Loucy (cell line): Measurements from ENCODE around the gene RPS19.

Experiments used
- H2AFZ ChIP-seq: fragments of 200-600 bp; sonication (generic); 2 replicates; pipeline ENCODE4 v1.6.0; 2016; ENCODE audit warnings: antibody characterized with exemption, mild to moderate bottlenecking, low read length, moderate library complexity
- H3F3A ChIP-seq: fragments of 200-600 bp; 2 replicates; pipeline ENCODE4 v1.6.0; 2016; ENCODE audit warnings: antibody characterized with exemption, low read depth, mild to moderate bottlenecking
- H3K27me3 ChIP-seq: fragments of 200-600 bp; sonication (generic); 2 replicates; pipeline ENCODE4 v1.6.1; 2014; ENCODE audit warnings: low read length, mild to moderate bottlenecking; ENCODE audit not compliant: insufficient read depth, poor library complexity, severe bottlenecking
- H3K36me3 ChIP-seq: fragments of 200-600 bp; sonication (generic); 2 replicates; pipeline ENCODE4 v1.6.1; 2016; ENCODE audit warnings: low read length; ENCODE audit not compliant: insufficient read depth
- H3K4me1 ChIP-seq: fragments of 200-600 bp; sonication (generic); 2 replicates; pipeline ENCODE4 v1.5.1; 2014; ENCODE audit warnings: low read length, mild to moderate bottlenecking; ENCODE audit not compliant: insufficient read depth, poor library complexity, severe bottlenecking
- H3K4me2 ChIP-seq: fragments of 200-600 bp; sonication (generic); 2 replicates; pipeline ENCODE4 v1.6.0; 2014; ENCODE audit warnings: antibody characterized with exemption, low read length, low read depth, mild to moderate bottlenecking; ENCODE audit not compliant: poor library complexity, severe bottlenecking
- H3K4me3 ChIP-seq: fragments of 200-600 bp; sonication (generic); 2 replicates; pipeline ENCODE4 v1.5.1; 2014; ENCODE audit warnings: low read length, mild to moderate bottlenecking, mixed read lengths; ENCODE audit not compliant: poor library complexity, severe bottlenecking
- H3K79me2 ChIP-seq: fragments of 200-600 bp; sonication (generic); 2 replicates; pipeline ENCODE4 v1.6.1; 2014; ENCODE audit warnings: low read length; ENCODE audit not compliant: insufficient read depth
- H3K9ac ChIP-seq: fragments of 200-600 bp; sonication (generic); 2 replicates; pipeline ENCODE4 v1.6.0; 2014; ENCODE audit warnings: mild to moderate bottlenecking, low read depth, low read length, moderate library complexity; ENCODE audit not compliant: poor library complexity, severe bottlenecking
- H3K9me2 ChIP-seq: fragments of 200-600 bp; sonication (generic); replicated peaks from 2 replicates; pipeline ENCODE4 v1.6.1; 2016; ENCODE audit warnings: low read depth, low read length, mixed read lengths
- H3K9me3 ChIP-seq: fragments of 200-600 bp; sonication (generic); 2 replicates; pipeline ENCODE4 v1.6.1; 2014; ENCODE audit warnings: mild to moderate bottlenecking, antibody characterized with exemption, low read length, low read depth; ENCODE audit not compliant: insufficient read depth
- H4K20me1 ChIP-seq: fragments of 200-600 bp; sonication (generic); 2 replicates; pipeline ENCODE4 v1.6.0; 2014; ENCODE audit warnings: antibody characterized with exemption, low read length, mild to moderate bottlenecking; ENCODE audit not compliant: insufficient read depth, poor library complexity, severe bottlenecking
- CTCF ChIP-seq: fragments of 200-600 bp; sonication (generic); conservative IDR thresholded peaks from 2 replicates; pipeline ENCODE4 v1.5.1; 2014; ENCODE audit warnings: mild to moderate bottlenecking, antibody characterized with exemption, low read length
- EZH2phosphoT487 ChIP-seq: fragments of 200-600 bp; IDR thresholded peaks from 2 replicates; pipeline ENCODE4 v1.6.1; 2018; ENCODE audit warnings: antibody characterized with exemption, mild to moderate bottlenecking, moderate library complexity, borderline replicate concordance

Gene RPS19

DNA sequence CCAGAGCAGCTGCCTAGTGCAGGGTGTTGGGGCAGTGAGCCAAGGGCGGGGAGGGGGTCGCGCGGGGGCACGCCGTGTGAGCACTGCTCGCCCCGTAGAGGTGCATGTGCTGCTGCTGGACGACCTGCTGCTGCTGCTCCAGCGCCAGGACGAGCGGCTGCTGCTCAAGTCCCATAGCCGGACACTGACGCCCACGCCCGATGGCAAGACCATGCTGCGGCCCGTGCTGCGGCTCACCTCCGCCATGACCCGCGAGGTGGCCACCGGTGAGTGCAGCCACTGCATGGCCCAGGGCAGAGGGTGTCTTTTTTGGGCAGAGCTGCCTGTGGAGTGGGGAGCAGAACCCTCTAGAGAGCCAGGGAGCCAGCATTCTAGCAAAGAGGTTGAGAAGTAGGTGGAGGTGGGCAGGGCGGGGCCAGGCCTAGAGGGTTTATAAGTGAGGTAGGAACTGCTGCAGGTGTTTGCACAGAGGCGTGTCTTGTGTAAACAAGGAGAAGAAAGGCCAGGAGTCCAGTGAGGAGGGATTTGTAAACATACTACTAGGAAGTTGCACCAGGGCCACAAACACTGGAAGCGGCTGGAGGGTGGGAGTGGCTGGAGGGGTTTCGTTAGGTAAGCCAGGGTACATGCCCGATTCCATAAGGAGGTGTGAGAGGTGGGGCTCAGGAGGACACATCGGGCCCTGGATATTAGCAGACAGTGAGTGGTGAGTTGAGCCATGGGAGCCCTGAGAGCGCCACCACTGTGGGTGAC, 44.2 kb downstream of the RPS19 start:
- H3K4me2 ChIP-seq = no peak overlapping the region

GRCh38 chr19:41905273-41906002, 45.4 kb downstream of the RPS19 start:
- no peaks in the 10 kb centered on the region for H3K9me2 ChIP-seq
- no peaks in the 10 kb centered on the region for H4K20me1 ChIP-seq
- H3K9ac ChIP-seq = no peak overlapping the region
- no peaks in the 10 kb centered on the region for H3F3A ChIP-seq
- no peak overlapping the region for H3K4me2 ChIP-seq
- H3K36me3 ChIP-seq = peaks cover 58% of the 10 kb centered on the region; the same call in 1 of the 2 replicates
- H2AFZ ChIP-seq = no peak overlapping the region
- H3K4me3 ChIP-seq = no peak overlapping the region
- H3K4me1 ChIP-seq = no peaks in the 10 kb centered on the region
- H3K79me2 ChIP-seq = no peaks in the 10 kb centered on the region
- TF ChIP-seq CTCF = no peak
- no peaks in the 10 kb centered on the region for H3K9me3 ChIP-seq
- no peaks in the 10 kb centered on the region for H3K27me3 ChIP-seq

More for the DNA sequence above, 44.2 kb downstream of the RPS19 start:
- H3F3A ChIP-seq = no peaks in the 10 kb centered on the region
- no peak overlapping the region for H3K4me3 ChIP-seq
- no peak overlapping the region for H3K9ac ChIP-seq
- no peaks in the 10 kb centered on the region for H4K20me1 ChIP-seq
- H3K9me2 ChIP-seq = no peaks in the 10 kb centered on the region
- no peak overlapping the region for H2AFZ ChIP-seq
- no peaks in the 10 kb centered on the region for H3K27me3 ChIP-seq
- TF ChIP-seq EZH2phosphoT487 (no peak), CTCF (no peak)
- no peaks in the 10 kb centered on the region for H3K79me2 ChIP-seq
- no peaks in the 10 kb centered on the region for H3K9me3 ChIP-seq
- no peaks in the 10 kb centered on the region for H3K4me1 ChIP-seq
- peaks cover 65% of the 10 kb centered on the region; the same call in 1 of the 2 replicates for H3K36me3 ChIP-seq

GRCh38 chr19:41906271-41906670, 46.2 kb downstream of the RPS19 start:
- Histone ChIP-seq H3K9ac (no peak overlapping the region), H2AFZ (no peak overlapping the region), H3K4me3 (no peak overlapping the region), H3K27me3 (no peaks in the 10 kb centered on the region), H3K4me1 (no peaks in the 10 kb centered on the region), H3F3A (no peaks in the 10 kb centered on the region), H4K20me1 (no peaks in the 10 kb centered on the region), H3K9me3 (no peaks in the 10 kb centered on the region), H3K9me2 (no peaks in the 10 kb centered on the region), H3K79me2 (no peaks in the 10 kb centered on the region), H3K36me3 (peaks cover 56% of the 10 kb centered on the region; the same call in 1 of the 2 replicates), H3K4me2 (no peak overlapping the region)
- TF ChIP-seq EZH2phosphoT487 = no peak
- TF ChIP-seq CTCF = no peak
